ENCODE measurements around the gene MLX.

DNA sequence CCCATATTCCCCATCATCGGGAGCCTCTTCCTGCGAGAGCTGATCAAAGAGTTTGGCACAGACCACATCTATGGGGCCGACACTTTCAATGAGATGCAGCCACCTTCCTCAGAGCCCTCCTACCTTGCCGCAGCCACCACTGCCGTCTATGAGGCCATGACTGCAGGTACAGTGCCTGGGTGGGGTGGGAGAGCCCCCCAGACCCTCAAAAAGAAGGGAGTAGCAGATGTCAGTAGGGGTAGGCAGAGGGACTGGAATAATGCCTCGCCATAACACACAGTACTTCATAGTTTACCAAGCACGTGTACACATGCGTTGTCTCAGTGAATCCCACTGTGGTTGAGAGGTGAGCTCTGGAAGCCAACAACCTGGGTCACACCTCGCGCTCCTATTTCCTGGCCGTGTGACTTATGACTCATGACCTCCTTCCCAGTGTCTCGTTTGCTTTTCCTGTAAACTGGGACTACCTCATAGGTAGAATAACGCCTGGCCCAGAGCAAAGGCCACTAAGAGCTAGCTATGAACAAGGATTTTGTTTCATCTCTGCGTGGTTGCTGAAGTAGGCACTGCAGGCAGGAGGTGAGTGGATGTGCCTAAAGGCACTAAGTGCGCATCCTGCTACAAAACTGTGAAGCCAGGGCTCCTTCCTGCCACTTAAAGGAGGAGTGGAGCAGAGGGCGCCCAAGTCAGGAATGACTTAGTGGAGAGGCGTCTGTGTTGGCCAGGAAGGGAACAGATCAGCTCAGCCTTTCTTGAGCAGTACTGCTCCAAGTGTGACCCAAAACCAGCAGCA lies 25.7 kb upstream of the MLX start:
- TF ChIP-seq EZH2phosphoT487 (IDR thresholded peaks at IDR 0.05; ENCODE audit: borderline replicate concordance) = no peak
- TF ChIP-seq, protein P1, sequence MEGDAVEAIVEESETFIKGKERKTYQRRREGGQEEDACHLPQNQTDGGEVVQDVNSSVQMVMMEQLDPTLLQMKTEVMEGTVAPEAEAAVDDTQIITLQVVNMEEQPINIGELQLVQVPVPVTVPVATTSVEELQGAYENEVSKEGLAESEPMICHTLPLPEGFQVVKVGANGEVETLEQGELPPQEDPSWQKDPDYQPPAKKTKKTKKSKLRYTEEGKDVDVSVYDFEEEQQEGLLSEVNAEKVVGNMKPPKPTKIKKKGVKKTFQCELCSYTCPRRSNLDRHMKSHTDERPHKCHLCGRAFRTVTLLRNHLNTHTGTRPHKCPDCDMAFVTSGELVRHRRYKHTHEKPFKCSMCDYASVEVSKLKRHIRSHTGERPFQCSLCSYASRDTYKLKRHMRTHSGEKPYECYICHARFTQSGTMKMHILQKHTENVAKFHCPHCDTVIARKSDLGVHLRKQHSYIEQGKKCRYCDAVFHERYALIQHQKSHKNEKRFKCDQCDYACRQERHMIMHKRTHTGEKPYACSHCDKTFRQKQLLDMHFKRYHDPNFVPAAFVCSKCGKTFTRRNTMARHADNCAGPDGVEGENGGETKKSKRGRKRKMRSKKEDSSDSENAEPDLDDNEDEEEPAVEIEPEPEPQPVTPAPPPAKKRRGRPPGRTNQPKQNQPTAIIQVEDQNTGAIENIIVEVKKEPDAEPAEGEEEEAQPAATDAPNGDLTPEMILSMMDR (conservative IDR thresholded peaks at IDR 0.05; ENCODE audit: low read length) = no peak
